Liver (tissue), 9 donors: ENCODE results near the gene SENP1. TPM values are rescaled to one million over a fixed set of nuclear protein-coding genes. Genes with fewer than 3 reads are reported as not detected.

Source experiments
- DNase-seq: peaks from one replicate; pipeline ENCODE4 v3.0.0-alpha.2; 2017; ENCODE audit warnings: low spot score
- H3K27ac ChIP-seq, 2 donors: one replicate each; pipeline ENCODE4 v1.7.0; 2013; ENCODE audit warnings: inconsistent platforms in 2 of 2, low read length in 2 of 2, control low read depth in 1 of 2, low read depth in 1 of 2, mild to moderate bottlenecking in 1 of 2
- H3K27me3 ChIP-seq, 4 donors: one replicate each; pipeline versions ENCODE4 v1.6.1 to v1.7.0; 2013; ENCODE audit warnings: low read length in 3 of 4, inconsistent platforms in 1 of 4, mild to moderate bottlenecking in 1 of 4, moderate library complexity in 1 of 4; ENCODE audit not compliant: control insufficient read depth in 4 of 4, insufficient read depth in 4 of 4
- H3K36me3 ChIP-seq, 4 donors: one replicate each; pipeline versions ENCODE4 v1.6.1 to v1.7.0; 2013; ENCODE audit warnings: low read length in 3 of 4, mild to moderate bottlenecking in 3 of 4, low read depth in 1 of 4, moderate library complexity in 1 of 4; ENCODE audit not compliant: control insufficient read depth in 4 of 4, insufficient read depth in 3 of 4
- H3K4me1 ChIP-seq, 4 donors: one replicate each; pipeline versions ENCODE4 v1.6.1 to v1.7.0; 2013; ENCODE audit warnings: low read length in 3 of 4, mild to moderate bottlenecking in 3 of 4, moderate library complexity in 1 of 4; ENCODE audit not compliant: control insufficient read depth in 4 of 4, insufficient read depth in 4 of 4
- H3K4me3 ChIP-seq, 3 donors: one replicate each; pipeline versions ENCODE4 v1.6.1 to v1.7.0; 2013; ENCODE audit warnings: low read length in 3 of 3, control low read depth in 1 of 3, low read depth in 1 of 3, mild to moderate bottlenecking in 1 of 3
- H3K9ac ChIP-seq, 2 donors: one replicate each; pipeline ENCODE4 v1.7.0; 2013; ENCODE audit warnings: low read length in 2 of 2, mild to moderate bottlenecking in 2 of 2, moderate library complexity in 2 of 2, control low read depth in 1 of 2, low read depth in 1 of 2
- H3K9me3 ChIP-seq, 4 donors: one replicate each; pipeline versions ENCODE4 v1.6.1 to v1.7.0; 2013; ENCODE audit warnings: low read length in 3 of 4; ENCODE audit not compliant: control insufficient read depth in 4 of 4
- ATF3 ChIP-seq: IDR thresholded peaks from 2 replicates; pipeline ENCODE4 v1.6.1; 2016; ENCODE audit warnings: antibody characterized with exemption
- CTCF ChIP-seq: fragments of 150-350 bp; IDR thresholded peaks from 2 replicates; pipeline ENCODE4 v1.5.1; 2017; ENCODE audit warnings: improper control_type of control experiment, low read depth, low read length; ENCODE audit not compliant: missing input control
- EGR1 ChIP-seq, 2 donors: IDR thresholded peaks; 2 replicates each; pipeline ENCODE4 v1.6.1; 2016 to 2018; ENCODE audit warnings: antibody characterized with exemption in 2 of 2, low read depth in 2 of 2
- FOXA1 ChIP-seq: IDR thresholded peaks from 2 replicates; pipeline ENCODE4 v1.6.1; 2016; ENCODE audit warnings: antibody characterized with exemption
- FOXA2 ChIP-seq: IDR thresholded peaks from 2 replicates; pipeline ENCODE4 v1.6.1; 2016; ENCODE audit warnings: antibody characterized with exemption
- GABPA ChIP-seq, 2 donors: IDR thresholded peaks in 1 of 2; conservative IDR thresholded peaks in 1 of 2; 2 replicates each; pipeline ENCODE4 v1.6.1; 2016; ENCODE audit warnings: antibody characterized with exemption in 2 of 2, mild to moderate bottlenecking in 1 of 2, moderate library complexity in 1 of 2
- HNF4A ChIP-seq, 2 donors: conservative IDR thresholded peaks; 2 replicates each; pipeline ENCODE4 v1.6.1; 2016; ENCODE audit warnings: antibody characterized with exemption in 2 of 2, mild to moderate bottlenecking in 2 of 2
- JUND ChIP-seq, 2 donors: IDR thresholded peaks; 2 replicates each; pipeline ENCODE4 v1.6.1; 2016; ENCODE audit warnings: antibody characterized with exemption in 2 of 2
- MAX ChIP-seq: IDR thresholded peaks from 2 replicates; pipeline ENCODE4 v1.6.1; 2016; ENCODE audit warnings: antibody characterized with exemption
- NR2F2 ChIP-seq: IDR thresholded peaks from 2 replicates; pipeline ENCODE4 v1.6.1; 2016; ENCODE audit warnings: antibody characterized with exemption
- RXRA ChIP-seq, 2 donors: IDR thresholded peaks; 2 replicates each; pipeline ENCODE4 v1.6.1; 2017 to 2018; ENCODE audit warnings: antibody characterized with exemption in 2 of 2, mild to moderate bottlenecking in 1 of 2
- SP1 ChIP-seq: IDR thresholded peaks from 2 replicates; pipeline ENCODE4 v1.6.1; 2018; ENCODE audit warnings: antibody characterized with exemption, mild to moderate bottlenecking
- TAF1 ChIP-seq: conservative IDR thresholded peaks from 2 replicates; pipeline ENCODE4 v1.6.1; 2016; ENCODE audit warnings: antibody characterized with exemption, mild to moderate bottlenecking
- YY1 ChIP-seq: IDR thresholded peaks from 2 replicates; pipeline ENCODE4 v1.6.1; 2016; ENCODE audit warnings: antibody characterized with exemption, mild to moderate bottlenecking
- ZBTB33 ChIP-seq: IDR thresholded peaks from 2 replicates; pipeline ENCODE4 v1.6.1; 2016; ENCODE audit warnings: antibody characterized with exemption
- WGBS: extraction: QIAGEN DNeasy Blood & Tissue Kit; methylation state at CpG from one replicate; pipeline ENCODE4 v1.1.7; 2013; 5-methylcytosine and 5-hydroxymethylcytosine counted together
- polyA plus RNA-seq, 2 donors: library from polyadenylated mRNA; stranded (reverse) in 1 of 2; unstranded in 1 of 2; fragments of 200-250 nt in 1 of 2; fragments of >200 nt in 1 of 2; fragmentation: Nextera tagmentation in 1 of 2; extraction: Ambion mirVana in 1 of 2; gene quantifications; one replicate each; pipeline versions ENCODE4 v1.2.1 to v1.2.3, GENCODE V29; 2013 to 2015
- total RNA-seq, 2 donors: library from RNA; depleted of rRNA; stranded (reverse); fragments of >200 nt; gene quantifications; one replicate each; pipeline ENCODE4 v1.2.3, GENCODE V29; 2014
- TF ChIP-seq, protein P1 (sequence below): IDR thresholded peaks from 2 replicates; pipeline ENCODE4 v1.6.1; 2016; ENCODE audit warnings: antibody characterized with exemption, mild to moderate bottlenecking
- donor health status: healthy.
- donor health status: healthy.
- donor health status: healthy.
- donor health status: healthy.
- donor health status: healthy.

Gene SENP1
- total and polyA plus RNA-seq, 4 donors = 1.4 to 11.7 (median 4.2) TPM

- Histone ChIP-seq H3K4me3 (peak overlapping the region in 1 of 3 donors; percentile 13), H3K9ac (no peak overlapping the region)
- DNase-seq = no peak
Measured at GRCh38 chr12:48000878-48001504, 104.9 kb downstream of the SENP1 start.

GRCh38 chr12:47999816-48000215 lies 106.1 kb downstream of the SENP1 start:
- whole genome bisulfite sequencing = 87% methylated on average over 9 of the region's 9 CpGs
- no peak overlapping the region for H3K27ac ChIP-seq
- no peaks in the 10 kb centered on the region for H3K9me3 ChIP-seq
- no peaks in the 10 kb centered on the region for H3K36me3 ChIP-seq
- peaks cover 7 to 13% (median 9%) of the 10 kb centered on the region in 4 donors for H3K27me3 ChIP-seq
- no peak overlapping the region for H3K9ac ChIP-seq
- no peak overlapping the region for H3K4me3 ChIP-seq
- DNase-seq = no peak
- H3K4me1 ChIP-seq = peaks cover 11 to 55% (median 36%) of the 10 kb centered on the region in 4 donors
- TF ChIP-seq ZBTB33 = no peak
- TF ChIP-seq RXRA (IDR thresholded peaks at IDR 0.05) = no peak
- TF ChIP-seq NR2F2 = no peak
- TF ChIP-seq CTCF = no peak
- no peak for TF ChIP-seq SP1
- no peak for TF ChIP-seq MAX
- no peak for TF ChIP-seq EGR1 (IDR thresholded peaks at IDR 0.05; ENCODE audit: low read depth in 2 of 2)
- TF ChIP-seq HNF4A (conservative IDR thresholded peaks at IDR 0.05) = no peak

More at GRCh38 chr12:48000878-48001504, 104.9 kb downstream of the SENP1 start:
- TF ChIP-seq SP1 (no peak), TAF1 (no peak), HNF4A (conservative IDR thresholded peaks at IDR 0.05) (no peak), YY1 (no peak), MAX (no peak), CTCF (no peak), FOXA1 (no peak), ATF3 (no peak), JUND (IDR thresholded peaks at IDR 0.05) (no peak), EGR1 (IDR thresholded peaks at IDR 0.05; ENCODE audit: low read depth in 2 of 2) (no peak), FOXA2 (no peak), GABPA (IDR thresholded peaks at IDR 0.05 in 1 of 2, conservative IDR thresholded peaks at IDR 0.05 in 1 of 2) (no peak), RXRA (IDR thresholded peaks at IDR 0.05) (no peak)
- TF ChIP-seq, protein P1, sequence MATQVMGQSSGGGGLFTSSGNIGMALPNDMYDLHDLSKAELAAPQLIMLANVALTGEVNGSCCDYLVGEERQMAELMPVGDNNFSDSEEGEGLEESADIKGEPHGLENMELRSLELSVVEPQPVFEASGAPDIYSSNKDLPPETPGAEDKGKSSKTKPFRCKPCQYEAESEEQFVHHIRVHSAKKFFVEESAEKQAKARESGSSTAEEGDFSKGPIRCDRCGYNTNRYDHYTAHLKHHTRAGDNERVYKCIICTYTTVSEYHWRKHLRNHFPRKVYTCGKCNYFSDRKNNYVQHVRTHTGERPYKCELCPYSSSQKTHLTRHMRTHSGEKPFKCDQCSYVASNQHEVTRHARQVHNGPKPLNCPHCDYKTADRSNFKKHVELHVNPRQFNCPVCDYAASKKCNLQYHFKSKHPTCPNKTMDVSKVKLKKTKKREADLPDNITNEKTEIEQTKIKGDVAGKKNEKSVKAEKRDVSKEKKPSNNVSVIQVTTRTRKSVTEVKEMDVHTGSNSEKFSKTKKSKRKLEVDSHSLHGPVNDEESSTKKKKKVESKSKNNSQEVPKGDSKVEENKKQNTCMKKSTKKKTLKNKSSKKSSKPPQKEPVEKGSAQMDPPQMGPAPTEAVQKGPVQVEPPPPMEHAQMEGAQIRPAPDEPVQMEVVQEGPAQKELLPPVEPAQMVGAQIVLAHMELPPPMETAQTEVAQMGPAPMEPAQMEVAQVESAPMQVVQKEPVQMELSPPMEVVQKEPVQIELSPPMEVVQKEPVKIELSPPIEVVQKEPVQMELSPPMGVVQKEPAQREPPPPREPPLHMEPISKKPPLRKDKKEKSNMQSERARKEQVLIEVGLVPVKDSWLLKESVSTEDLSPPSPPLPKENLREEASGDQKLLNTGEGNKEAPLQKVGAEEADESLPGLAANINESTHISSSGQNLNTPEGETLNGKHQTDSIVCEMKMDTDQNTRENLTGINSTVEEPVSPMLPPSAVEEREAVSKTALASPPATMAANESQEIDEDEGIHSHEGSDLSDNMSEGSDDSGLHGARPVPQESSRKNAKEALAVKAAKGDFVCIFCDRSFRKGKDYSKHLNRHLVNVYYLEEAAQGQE = no peak
- WGBS = 40% methylated on average over 18 of the region's 18 CpGs
- H3K9me3 ChIP-seq = no peaks in the 10 kb centered on the region
- peaks cover 7 to 16% (median 10%) of the 10 kb centered on the region in 4 donors for H3K27me3 ChIP-seq
- no peaks in the 10 kb centered on the region for H3K36me3 ChIP-seq
- no peak overlapping the region for H3K27ac ChIP-seq
- peaks cover 11 to 56% (median 36%) of the 10 kb centered on the region in 4 donors for H3K4me1 ChIP-seq
